Posterior cingulate gyrus (tissue), 11 donors: Measurements from ENCODE around the gene CIBAR2.

ENCODE experiments used
- DNase-seq, 10 donors: peaks; one replicate each; pipeline versions ENCODE4 v3.0.0 to v3.0.0-alpha.2; 2020 to 2021; ENCODE audit warnings: mixed read lengths in 3 of 10
- intact Hi-C: fragments of 100-400 bp; cut with DNase I; formaldehyde crosslinking; loops from one replicate; pipeline ENCODE4 v1.15.1; 2023

CIBAR2 gene

DNA sequence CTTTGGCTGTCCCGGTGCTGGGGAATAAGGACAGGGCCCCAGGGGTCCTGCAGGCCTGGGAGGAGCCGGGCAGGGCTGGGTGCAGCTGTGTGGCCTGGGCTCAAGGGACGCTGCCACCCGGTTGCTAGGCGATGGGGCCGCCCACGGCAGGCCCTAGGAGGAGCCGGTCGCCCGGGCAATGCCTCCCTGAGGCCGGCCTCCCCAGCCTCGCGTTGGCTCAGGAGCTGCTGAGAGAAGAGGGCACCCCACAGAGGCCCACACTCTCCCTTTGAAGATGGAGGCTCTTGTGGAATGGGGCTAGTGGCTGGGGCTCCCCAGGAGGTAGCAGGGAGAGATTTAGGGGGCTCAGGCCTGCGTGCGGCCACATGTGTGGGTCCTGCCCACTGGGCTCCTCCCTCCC lies at the start of gene CIBAR2:
CIBAR2 (minus strand) TSS at position 109 of the 400 bp plus-strand sequence. CDS start 120 bp downstream, outside the sequence.
- DNase-seq: no peak
- intact Hi-C loops: loop anchor here (10.0 kb wide), 1 partner anchor 122 kb away; no protein-coding TSS in a partner anchor

DNA sequence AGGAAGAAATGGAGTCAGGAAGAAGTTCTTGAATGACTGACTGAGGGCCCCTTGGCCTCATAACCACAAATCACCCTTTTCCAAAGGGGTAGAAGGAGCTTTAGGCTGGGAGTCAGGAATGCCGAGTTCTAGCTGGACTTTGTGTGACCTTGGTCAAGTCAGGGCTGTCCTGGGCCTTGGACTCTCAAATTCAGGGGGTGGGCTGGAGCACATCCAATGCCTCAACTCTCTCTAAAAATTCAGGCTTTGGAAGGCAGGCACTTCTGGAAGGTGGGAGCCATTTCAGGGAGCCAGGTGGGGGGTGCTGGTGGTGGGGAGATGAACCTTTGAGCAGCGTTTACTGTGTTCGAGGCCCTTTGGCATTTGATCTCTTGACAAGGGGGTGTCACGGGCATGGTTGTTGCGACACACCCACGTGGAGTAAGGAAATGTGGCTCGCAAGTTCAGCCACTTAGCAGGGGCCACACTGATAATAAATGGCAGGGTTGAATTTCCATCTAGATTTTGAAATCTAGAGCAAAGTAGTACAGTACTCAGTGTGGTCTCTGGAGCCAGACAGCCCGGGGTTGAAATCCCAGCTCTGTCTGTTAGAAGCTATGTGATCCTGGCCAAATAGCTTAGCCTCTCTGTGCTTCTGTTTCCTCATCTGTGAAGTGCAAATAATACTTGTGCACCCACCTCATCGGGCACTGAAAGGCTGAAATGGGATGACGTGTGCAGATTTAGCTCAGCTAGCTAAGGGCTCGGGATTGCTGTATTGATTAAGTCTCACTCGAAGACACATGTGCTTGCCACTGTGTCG lies 47.1 kb upstream of the CIBAR2 start:
- no peak for DNase-seq
- intact Hi-C loops: no loop called here

DNA sequence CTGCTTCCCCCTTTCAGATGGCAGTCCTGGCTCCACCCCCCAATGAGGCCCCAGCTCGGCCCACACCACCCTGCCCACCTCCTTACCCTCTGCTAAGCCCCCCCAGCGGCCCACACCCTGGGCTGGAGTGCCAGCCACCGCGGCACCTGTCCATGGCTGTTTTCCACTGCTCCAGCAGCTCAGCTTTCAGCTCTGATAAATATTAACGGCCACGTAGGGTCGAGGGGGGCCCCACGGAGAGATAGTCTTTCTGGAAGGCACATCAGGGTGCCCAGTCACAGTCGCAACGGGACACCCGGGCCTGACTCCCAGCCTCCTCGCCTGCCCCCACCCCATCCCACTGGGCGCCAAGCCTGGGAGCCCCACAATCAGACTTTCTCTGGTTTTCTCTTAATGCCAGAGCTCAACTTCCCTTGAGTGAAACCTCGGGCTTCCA lies 46.5 kb upstream of the CIBAR2 start:
- intact Hi-C loops: no loop called here
- DNase-seq: no peak

DNA sequence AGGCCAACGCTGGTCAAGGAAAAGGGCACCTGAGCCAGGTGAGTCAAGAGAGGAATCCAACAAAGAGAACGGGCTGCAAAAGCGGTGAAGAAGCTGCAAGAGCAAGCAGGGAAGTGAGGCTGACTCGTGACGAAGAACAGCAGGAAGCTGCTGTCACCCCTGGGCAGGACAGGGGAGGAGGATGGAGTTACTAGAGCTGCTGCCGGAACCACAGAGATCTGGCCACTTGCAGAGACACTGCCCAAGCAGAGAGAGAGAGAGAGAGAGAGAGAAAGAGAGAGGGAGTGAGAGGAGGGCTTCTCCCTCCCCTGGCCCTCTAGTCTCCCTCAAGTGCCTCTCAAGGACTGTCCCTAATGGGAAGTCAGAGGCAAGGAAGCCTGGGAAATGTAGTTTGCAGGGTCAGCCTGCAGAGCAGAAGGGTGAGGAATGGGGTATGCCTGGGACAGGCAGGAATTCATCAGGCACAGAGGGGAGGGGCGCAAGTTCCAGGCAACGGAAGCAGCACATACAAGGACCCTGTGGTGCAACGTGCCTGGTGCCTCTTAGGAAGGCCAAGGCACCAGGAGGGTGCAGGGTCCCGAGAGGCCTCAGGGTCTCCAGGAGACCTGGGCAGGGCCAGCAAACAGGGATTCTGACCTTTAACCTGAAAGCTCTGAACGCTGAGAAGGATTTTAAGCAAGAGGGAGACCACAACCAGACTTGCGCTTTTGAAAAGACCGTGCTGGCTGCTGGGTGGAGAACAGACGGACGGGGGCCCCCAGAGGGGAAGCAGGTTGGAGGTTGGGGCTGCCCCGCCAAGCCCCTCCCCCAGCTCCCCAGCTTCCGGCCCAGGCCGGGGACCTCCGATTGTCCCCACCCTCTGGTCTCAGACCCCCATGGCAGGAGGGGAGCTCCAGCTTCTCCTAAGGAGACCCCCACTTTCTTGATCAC lies 45.8 kb upstream of the CIBAR2 start:
- peak in 1 of 10 donors; percentile 80 for DNase-seq
- intact Hi-C loops: no loop called here

DNA sequence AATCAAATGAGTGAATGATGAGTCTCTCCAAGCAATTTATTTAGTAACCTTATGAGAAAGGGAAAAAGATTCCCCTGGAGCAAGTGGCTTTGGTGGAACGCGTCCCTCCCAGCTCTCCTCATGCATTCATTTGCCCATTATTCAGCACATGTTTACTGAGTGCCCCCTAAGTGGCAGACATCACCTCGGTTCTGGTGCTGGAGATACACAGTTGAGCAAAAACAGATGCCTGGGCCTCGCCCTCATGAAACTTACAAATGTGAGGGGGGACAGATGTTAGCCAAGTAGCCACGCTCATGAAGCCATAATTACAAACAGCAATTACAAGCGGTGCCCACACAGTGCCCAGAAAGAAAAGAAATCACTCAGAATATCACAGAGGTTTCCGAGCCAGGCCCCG lies 45.1 kb upstream of the CIBAR2 start:
- DNase-seq: no peak
- intact Hi-C loops: no loop called here

DNA sequence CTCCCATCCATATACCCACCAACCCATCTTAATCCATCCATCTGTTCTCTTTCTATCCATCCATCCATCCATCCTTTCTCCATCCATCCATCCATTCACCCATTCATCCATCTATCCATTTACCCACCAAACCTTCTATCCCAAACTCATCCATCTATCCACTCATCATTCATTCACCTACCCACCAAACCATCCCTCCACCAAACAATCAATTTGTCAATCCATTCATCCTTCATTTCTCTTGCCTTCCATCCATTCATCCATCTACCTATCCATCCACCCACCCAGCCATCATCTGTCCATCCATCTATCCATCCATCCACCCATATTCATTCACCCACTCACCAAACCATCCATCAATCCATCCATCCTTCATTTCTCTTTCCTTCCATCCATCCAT lies 44.6 kb upstream of the CIBAR2 start:
- DNase-seq: no peak
- intact Hi-C loops: no loop called here

DNA sequence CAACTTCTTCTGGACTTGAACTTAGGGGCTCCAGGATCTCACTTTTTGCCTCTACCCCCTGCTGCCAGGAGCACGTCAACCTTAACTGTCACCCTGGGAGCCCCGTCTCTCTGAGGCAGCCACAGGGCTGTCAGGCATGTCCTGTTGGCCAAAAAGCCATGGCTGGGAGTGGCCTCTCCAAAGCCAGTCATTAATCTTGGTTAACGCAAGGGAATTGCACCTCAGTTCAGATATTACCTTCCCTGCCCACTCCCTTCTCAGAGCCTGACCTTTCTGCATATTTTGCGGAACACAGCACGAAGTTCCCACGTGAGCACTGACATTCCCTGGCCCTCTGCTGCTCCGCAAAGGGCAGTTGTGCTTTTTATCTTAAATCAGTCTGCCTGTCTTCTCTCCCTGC lies 44.2 kb upstream of the CIBAR2 start:
- intact Hi-C loops: no loop called here
- DNase-seq: no peak

DNA sequence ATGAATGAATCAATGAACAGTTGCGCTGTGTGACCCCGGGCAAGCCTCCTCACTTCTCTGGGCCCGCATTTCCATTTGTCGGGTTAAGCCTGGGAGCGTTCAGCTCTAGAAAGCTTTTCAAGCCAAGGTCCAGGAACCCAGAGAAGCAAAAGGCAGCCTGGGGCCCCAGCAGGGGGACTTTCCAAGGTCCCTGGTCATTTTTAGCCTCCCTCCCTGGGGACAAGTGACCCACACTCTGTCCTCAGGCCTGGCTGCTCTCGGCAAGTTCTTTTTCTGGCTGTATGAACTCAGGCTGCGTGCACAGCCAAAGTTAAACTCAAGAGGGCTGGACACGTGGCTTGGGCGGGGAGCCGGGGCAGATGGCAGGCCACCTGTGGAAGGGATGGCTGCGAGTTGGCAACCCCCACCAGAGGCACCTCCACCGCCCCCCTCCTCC lies 41.4 kb upstream of the CIBAR2 start:
- no peak for DNase-seq
- intact Hi-C loops: no loop called here

DNA sequence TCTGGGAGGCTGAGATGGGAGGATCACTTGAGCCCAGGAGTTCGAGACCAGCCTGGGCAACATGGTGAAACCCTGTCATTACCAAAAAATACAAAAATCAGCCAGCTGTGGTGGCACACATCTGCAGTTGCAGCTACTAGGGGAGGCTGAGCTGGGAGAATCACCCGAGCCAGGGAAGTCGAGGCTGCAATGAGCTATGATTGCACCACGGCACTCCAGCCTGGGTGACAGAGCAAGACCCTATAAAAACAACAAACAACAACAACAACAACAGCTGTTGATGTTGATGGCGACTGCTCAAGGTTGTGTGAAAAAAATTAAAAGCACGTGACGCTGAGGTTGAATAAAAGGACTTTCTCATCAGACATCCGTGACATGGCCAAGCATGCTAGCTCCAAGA lies 40.8 kb upstream of the CIBAR2 start:
- intact Hi-C loops: no loop called here
- DNase-seq: no peak

DNA sequence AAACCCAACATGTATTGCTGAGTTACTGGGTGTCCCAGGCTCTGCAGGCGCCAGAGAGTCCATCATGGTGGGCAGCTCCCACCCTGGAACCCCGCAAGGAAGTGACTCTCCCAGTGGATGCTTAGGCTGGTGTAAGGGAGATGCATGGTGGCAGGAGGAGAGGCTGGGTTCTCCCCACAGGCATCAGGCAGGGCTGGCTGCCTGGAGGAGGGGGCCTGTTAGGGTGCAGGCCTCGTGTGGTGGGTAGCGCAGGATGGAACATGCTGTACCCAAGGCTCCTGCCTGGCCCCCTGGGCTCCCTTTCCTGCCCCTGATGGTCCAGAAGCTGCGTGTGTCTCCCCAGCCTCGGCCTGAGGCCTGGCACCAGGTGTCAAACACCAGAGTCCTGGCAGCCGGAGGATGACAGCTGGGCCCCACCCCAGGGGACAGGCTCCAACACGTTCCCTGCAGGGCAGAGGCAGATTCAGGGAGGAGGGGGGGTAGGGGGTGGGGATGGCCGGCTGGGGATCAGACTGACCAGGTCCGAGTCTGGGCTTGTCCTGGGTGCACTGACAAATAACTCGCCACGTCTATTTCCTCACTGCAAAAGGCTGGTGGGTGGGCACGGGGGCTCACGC lies 40.2 kb upstream of the CIBAR2 start:
- DNase-seq: no peak
- intact Hi-C loops: no loop called here

DNA sequence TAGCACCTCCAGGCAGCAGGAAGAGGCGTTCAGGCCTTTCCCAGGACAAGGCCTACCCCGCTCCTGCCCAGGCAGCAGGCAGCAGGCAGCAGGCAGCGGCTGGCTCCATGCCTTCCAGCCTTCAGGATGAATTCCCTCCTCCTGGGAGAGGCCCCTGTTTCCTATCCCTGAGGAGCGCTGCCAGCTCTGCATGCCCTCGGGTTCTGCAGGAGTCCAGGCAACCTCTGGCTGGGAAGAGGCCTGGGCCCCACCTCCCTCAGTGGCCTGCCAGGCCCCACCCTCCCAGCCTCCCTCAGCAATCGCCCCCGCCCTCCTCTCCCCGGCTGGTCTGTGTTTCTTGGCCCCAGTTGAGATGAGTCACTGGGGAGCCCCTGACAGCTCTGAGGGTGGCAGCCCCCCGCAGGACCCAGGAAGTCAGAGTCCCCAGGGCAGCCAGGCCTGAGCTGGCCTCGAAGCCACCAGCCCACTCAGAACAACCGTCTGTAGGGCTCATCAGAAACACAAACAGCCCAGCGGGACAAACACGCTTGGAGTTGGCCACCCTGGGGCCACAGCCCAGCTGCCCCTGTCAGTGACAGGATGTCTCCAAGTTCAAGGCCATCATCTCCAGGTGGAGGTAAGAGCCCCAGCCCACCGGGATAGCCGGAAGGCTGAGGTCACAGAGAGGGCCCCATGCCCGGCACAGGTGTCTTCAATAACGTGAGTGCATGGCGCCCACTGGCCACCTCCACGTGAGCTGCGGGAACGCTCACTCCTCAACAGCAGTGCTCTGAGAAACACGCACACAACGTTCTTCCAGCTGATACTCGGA lies 39.5 kb upstream of the CIBAR2 start:
- intact Hi-C loops: no loop called here
- peak in 7 of 10 donors; percentile 36 to 90 (median 65) for DNase-seq

DNA sequence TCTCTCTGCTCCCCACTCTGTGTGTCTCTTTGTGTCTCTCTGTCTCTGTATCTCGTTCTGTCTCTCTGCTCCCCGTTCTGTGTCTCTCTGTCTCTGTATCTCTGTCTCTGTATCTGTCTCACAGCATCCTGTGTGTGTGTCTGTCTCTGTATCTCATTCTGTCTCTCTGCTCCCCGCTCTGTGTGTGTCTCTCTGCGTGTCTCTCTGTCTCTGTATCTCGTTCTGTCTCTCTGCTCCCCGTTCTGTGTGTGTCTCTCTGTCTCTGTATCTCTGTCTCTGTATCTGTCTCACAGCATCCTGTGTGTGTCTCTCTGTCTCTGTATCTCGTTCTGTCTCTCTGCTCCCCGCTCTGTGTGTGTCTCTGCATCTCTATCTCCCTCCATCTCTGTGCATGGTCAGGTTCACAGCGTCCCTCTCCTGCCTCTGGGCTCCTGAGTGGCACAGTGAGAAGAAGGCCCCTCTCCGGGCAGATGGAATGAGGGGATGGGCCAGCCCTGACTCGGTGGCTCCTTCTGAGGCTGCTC lies 38.9 kb upstream of the CIBAR2 start:
- intact Hi-C loops: no loop called here
- peak in 1 of 10 donors; percentile 65 for DNase-seq

DNA sequence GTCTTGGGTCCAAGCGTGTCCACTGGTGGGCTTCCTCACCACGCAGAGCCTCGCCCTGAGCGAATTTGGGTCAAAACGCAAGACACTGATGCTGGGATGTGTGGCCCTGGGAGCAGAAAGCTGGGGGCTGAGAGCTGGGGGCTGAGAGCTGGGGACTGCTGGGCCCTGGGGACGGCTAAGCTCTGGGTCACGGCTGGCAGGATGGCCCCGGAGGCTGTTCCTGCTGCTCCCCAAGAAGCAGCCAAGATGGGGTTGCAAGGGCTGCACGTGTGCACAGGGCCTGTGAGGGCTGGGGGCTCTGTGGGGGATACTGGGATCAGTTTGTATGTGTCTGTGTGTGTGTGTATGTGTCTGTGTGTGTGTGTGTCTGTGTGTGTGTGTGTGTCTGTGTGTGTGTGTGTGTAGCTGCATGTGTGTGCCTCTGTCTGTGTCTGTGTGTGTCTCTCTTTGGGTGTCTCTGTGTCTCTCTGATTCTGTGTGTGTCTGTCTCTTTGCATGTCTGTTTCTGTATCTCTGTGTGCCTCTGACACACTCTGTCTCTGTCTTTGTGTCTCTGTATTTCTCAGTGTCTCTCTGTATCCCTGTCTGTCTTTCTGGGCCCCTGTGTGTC lies 38.2 kb upstream of the CIBAR2 start:
- no peak for DNase-seq
- intact Hi-C loops: no loop called here

DNA sequence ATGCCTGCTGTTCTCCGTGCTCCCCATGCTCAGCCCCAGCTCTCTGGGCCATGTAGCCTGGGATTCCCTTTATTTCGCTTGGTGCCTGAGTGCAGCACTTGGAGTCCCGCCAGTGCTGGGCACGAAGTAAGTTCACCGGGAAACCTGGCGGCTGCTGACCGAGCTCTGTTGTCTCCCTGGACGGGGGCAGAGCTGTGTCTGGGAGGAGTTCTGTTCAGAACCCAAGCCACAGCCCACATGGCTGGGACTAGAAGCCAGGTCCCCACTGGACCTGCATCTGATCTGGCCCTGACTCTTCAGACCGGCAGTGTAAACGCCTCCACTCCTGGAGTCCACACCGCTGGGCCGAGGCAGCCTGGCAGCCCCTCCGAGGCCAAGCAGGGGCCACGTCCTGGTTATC lies 37.5 kb upstream of the CIBAR2 start:
- DNase-seq: peak in 7 of 10 donors; percentile 50 to 92 (median 57)
- intact Hi-C loops: no loop called here

DNA sequence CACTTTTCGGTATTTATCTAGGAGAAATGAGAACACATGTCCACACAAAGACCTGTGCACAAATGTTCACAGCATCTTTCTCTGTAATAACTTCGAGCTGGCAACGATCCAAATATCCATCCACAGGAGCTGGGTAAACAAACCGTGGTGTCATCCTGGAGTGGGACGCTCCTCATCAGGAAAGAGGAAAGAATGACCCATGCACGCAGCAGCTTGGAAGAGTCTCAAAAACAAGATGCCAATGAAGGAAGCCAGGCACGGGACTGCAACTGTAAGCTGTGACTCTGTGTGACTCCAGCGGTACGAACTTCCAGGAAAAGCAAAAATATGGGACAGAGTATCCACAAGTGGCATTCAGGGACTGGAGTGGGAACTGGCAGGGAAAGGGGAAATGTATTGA lies 36.7 kb upstream of the CIBAR2 start:
- intact Hi-C loops: no loop called here
- DNase-seq: no peak

DNA sequence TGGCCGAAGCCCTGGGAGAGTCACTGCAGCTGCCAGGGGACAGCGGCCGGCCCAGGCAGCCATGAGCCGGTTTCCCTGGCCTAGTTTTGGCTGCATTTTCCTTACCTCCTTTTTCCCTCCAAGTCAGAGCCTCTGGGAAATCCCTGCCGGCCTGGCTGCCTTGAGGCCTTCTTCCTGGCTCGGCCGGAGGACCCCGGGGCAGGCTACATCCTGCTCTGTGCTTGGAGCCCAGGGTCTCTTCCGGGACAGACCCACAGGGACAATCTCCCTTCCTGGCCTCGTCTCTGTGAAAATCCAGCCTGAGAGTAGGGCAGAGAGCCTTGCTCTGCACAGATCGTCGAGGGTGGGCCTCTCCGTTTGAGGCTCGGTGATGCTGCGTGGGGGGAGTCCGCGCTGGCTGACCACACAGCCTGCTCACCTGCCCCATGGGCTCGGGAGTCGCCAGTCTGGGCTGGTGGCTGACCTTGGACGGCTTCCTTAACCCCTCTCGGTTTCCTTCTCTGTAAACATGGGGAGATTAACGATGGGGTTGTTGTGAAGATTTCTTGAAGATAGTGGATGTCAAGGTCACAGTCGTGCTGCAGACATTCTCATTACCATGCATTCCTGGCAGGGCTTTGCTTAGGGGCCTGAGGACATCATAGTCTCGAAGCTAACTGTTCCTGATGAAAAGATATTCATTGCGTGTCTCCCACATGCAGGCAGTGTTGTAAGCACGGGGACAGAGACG lies 34.8 kb upstream of the CIBAR2 start:
- intact Hi-C loops: no loop called here

DNA sequence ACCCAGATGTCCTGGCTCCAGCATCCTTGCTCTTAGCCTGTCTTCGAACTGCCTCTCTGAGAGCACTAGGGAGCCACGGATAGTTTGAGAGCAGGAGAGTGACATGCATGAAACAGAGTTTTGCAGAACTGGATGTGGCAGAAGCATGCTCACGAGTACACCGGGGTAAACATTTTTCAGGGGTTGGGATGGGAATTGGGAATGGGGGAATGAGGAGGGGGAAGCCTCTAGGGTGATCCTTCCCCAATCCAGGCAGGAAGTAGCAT lies 34.2 kb upstream of the CIBAR2 start:
- DNase-seq: no peak
- intact Hi-C loops: no loop called here

More for the DNA sequence above, 34.8 kb upstream of the CIBAR2 start:
- DNase-seq: no peak

DNA sequence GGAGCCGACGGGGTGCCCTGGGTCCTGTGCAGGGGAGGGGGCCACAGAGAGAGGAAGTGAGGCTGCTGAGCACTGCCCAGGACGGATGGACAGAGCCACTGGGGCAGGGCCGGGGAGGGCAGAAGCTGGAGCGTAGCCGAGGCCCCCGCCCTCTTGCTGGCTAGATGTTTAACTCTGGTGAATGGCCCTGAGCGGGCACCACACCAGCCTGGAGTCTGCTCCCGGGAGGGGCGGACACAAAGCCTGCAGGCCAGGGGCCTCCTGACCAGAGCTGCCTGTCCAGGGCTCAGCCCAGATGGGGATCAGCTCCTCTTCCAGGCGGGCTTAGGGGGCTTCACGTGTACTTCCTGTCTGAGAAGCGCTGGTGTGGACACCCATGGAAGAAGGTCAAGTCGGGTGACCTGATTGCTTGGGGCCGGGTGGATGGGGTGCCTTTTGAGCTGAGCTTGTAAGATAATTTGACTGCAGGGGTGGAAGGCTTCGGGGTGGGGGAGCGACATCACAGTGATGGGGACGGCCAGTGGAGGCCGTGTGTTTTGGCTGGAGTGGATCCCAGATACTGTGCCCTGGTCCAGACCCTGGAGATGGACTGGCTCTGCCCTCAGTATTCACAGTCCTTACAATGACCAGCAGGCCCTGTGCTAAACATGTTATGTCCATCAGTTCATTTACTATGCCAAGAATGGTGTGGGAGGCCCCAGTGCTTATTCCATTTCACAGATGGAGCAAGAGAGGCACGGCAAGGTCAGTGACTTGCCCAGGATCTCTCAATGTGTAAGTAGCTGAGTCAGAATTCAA lies 33.7 kb upstream of the CIBAR2 start:
- peak in 1 of 10 donors; percentile 86 for DNase-seq
- intact Hi-C loops: no loop called here
